Neutrophil (primary cell): ENCODE measurements around the gene ATP8B3.

Source experiments
- H3K27ac ChIP-seq: fragments of 200-600 bp; sonication (generic); 2 replicates; pipeline ENCODE4 v1.5.1; 2016; ENCODE audit warnings: mild to moderate bottlenecking, moderate library complexity
- H3K27me3 ChIP-seq: fragments of 200-600 bp; sonication (generic); 2 replicates; pipeline ENCODE4 v1.6.0; 2016; ENCODE audit warnings: mild to moderate bottlenecking
- H3K36me3 ChIP-seq: fragments of 200-600 bp; sonication (generic); 2 replicates; pipeline ENCODE4 v1.5.1; 2017
- H3K4me1 ChIP-seq, 2 experiments: fragments of 200-600 bp in 1 of 2; sonication (generic) in 1 of 2; 1 replicate in 1 of 2; 2 replicates in 1 of 2; pipeline versions ENCODE4 v1.5.1 to v1.6.1; 2013 to 2016; ENCODE audit warnings: low read depth in 1 of 2, low read length in 1 of 2, mild to moderate bottlenecking in 1 of 2, moderate library complexity in 1 of 2; ENCODE audit not compliant: control insufficient read depth in 1 of 2, insufficient read depth in 1 of 2
- H3K4me3 ChIP-seq, 2 experiments: fragments of 200-600 bp in 1 of 2; sonication (generic) in 1 of 2; 1 replicate in 1 of 2; 2 replicates in 1 of 2; pipeline ENCODE4 v1.5.1; 2013 to 2016; ENCODE audit warnings: low read depth in 1 of 2, low read length in 1 of 2, mild to moderate bottlenecking in 1 of 2, moderate library complexity in 1 of 2
- H3K9me3 ChIP-seq: fragments of 200-600 bp; sonication (generic); 2 replicates; pipeline ENCODE4 v1.5.1; 2016
- TF ChIP-seq, protein P1 (sequence below): fragments of 200-600 bp; sonication (generic); IDR thresholded peaks from 2 replicates; pipeline ENCODE4 v1.5.1; 2016; ENCODE audit warnings: antibody characterized with exemption

Gene ATP8B3

DNA sequence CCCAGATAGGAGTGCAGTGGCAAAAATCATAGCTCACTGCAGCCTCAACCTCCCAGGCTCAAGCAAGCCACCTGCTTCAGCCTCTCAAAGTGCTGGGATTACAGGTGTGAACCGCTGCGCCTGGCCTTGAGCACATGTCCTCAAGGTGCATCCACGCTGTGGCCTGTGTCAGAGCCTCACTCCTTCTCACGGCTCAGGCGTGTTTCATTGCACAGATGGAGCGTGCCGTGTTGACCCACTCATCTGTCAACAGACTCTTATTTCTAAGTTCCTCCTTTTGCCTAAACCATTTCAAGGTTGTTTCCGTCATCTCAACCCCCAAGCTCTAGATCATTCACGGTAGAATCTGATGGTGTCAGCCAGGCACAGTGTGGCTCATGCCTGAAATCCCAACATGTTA is 28.2 kb downstream of the ATP8B3 start:
- Histone ChIP-seq H3K9me3 (no peaks in the 10 kb centered on the region), H3K27ac (no peak overlapping the region), H3K4me3 (no peak overlapping the region), H3K27me3 (peaks cover 94% of the 10 kb centered on the region), H3K36me3 (no peaks in the 10 kb centered on the region), H3K4me1 (no peaks in the 10 kb centered on the region)
- TF ChIP-seq, protein P1, sequence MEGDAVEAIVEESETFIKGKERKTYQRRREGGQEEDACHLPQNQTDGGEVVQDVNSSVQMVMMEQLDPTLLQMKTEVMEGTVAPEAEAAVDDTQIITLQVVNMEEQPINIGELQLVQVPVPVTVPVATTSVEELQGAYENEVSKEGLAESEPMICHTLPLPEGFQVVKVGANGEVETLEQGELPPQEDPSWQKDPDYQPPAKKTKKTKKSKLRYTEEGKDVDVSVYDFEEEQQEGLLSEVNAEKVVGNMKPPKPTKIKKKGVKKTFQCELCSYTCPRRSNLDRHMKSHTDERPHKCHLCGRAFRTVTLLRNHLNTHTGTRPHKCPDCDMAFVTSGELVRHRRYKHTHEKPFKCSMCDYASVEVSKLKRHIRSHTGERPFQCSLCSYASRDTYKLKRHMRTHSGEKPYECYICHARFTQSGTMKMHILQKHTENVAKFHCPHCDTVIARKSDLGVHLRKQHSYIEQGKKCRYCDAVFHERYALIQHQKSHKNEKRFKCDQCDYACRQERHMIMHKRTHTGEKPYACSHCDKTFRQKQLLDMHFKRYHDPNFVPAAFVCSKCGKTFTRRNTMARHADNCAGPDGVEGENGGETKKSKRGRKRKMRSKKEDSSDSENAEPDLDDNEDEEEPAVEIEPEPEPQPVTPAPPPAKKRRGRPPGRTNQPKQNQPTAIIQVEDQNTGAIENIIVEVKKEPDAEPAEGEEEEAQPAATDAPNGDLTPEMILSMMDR, result no peak

DNA sequence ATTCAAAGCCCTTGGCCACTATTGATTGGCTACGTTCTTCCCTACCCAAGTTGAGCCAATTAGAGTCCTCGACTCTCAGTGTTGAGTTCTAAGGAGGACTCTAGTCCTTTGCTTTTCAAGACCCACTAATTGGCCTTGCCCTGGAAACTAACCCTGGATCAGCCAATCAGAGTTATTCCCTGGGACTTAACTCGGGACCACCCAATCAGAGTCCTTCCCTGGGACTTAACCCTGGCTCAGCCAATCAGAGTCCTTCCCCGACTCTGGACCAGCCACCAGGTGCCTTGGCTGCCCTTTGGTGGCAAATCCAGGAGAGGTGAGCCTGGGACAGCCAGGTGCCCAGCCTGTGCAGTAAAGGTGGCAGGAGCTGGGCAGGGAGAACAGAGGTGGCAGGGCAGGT is 28.7 kb downstream of the ATP8B3 start:
- Histone ChIP-seq H3K4me1 (no peaks in the 10 kb centered on the region), H3K27ac (no peak overlapping the region), H3K36me3 (no peaks in the 10 kb centered on the region), H3K4me3 (no peak overlapping the region), H3K27me3 (peaks cover 94% of the 10 kb centered on the region), H3K9me3 (no peaks in the 10 kb centered on the region)
- TF ChIP-seq, protein P1, result no peak

DNA sequence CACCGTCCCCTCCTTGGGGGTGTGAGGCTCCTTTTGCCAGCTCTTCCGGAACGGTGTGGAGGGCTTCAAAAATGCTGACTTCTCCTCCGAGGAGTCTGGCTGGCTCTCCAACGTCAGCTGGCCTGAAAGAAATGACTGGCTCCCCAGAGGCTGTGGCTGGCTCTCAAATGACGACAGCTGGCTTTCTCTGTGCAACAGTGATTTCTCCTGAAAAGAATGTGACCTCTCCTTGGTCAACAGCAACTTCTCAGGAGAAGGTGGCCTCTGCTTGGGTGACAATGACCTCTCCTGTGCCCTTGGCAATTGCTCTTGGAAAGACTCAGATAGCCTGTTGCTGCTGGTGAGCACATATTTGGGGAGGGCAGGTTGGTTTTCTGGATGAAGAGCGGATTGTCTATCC is 29.6 kb downstream of the ATP8B3 start:
- TF ChIP-seq, protein P1, result no peak
- H3K4me1 ChIP-seq, result no peaks in the 10 kb centered on the region
- peaks cover 96% of the 10 kb centered on the region for H3K27me3 ChIP-seq
- no peak overlapping the region for H3K4me3 ChIP-seq
- no peak overlapping the region for H3K27ac ChIP-seq
- H3K36me3 ChIP-seq, result no peaks in the 10 kb centered on the region
- no peaks in the 10 kb centered on the region for H3K9me3 ChIP-seq

DNA sequence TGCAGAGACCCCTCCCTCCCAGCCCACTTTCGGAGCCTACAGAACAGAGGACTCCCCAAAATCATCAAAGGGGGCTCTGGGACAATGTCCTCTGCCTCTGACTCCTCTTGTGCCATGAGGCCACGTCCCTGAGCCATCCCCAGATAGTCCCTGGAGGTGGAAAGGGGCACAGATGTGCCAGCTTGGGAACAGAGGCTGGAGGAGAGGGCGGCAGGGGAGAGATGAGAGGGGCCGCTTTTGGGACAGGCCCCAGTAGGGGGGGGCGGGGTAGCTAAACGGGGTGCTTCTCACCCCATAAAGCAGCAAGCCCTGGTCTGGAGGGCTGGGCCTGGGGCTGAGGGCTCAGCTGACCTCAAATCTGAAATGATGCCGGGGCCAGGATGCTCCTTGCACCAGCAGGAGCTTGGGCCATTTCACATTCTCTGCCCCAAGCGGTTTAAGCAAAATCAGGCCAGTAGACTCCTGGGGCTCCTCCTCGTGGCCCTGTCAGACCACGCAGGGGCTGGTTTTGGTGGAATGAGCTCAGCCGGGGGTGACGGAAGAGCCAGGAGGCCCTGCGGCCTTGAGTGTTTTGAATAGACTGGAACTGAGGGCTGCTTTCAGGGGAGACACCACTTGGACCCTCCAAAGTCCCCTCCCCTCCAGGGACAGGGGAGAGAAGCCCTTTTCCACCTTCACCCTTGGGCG is 31.7 kb downstream of the ATP8B3 start:
- Histone ChIP-seq H3K4me1 (no peaks in the 10 kb centered on the region), H3K27me3 (peaks cover 99% of the 10 kb centered on the region), H3K27ac (no peak overlapping the region), H3K36me3 (no peaks in the 10 kb centered on the region), H3K4me3 (no peak overlapping the region), H3K9me3 (peaks cover under 1% of the 10 kb centered on the region)
- TF ChIP-seq, protein P1, result no peak

DNA sequence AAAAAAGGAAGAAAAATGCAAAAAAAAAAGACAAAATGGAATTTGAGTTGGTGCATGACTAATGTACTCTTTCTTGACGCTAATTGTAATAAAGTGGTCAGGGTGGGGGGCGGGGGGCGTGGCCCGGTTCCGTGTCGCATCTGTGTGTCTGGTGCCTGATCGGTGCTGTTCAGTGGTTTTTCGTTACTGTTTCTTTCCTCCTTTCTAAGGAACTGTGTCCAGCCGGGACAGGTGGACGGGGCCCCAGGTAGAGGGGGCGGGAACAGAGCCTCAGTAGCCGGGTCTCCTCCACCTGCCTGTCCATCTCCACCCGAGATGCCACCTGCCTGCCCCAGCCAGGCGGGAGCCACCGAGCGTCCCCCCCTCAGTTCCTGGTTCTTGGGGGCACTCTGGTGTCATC is 32.5 kb downstream of the ATP8B3 start:
- Histone ChIP-seq H3K36me3 (no peaks in the 10 kb centered on the region), H3K27ac (no peak overlapping the region), H3K9me3 (peaks cover 6% of the 10 kb centered on the region), H3K4me1 (no peaks in the 10 kb centered on the region), H3K4me3 (no peak overlapping the region), H3K27me3 (peaks cover 99% of the 10 kb centered on the region)
- TF ChIP-seq, protein P1, result no peak
